ENCODE results near the gene GTSE1.
A peak's percentile ranks its signal among the peaks of the same experiment; 100 is the strongest.
"Not testable (repeated sequence)": the region's sequence is repeated elsewhere in the genome, so short reads cannot be mapped to it uniquely, and the experiment has no call there.

The GTSE1 gene

GRCh38 chr22:46295277-46295971 lies 1.2 kb upstream of the GTSE1 start:
- no peak for DNase-seq

- DNase-seq: peak; percentile 55
Observed at GRCh38 chr22:46297151-46297812, 612 bp downstream of the GTSE1 start.

GRCh38 chr22:46299101-46299500 lies 2.4 kb downstream of the GTSE1 start:
- no peak for DNase-seq

- no peak for DNase-seq
Observed at GRCh38 chr22:46300491-46300890, 3.8 kb downstream of the GTSE1 start.

- no peak for DNase-seq
Observed at GRCh38 chr22:46303347-46303965, 6.8 kb downstream of the GTSE1 start.

GRCh38 chr22:46308283-46308988 lies 11.8 kb downstream of the GTSE1 start:
- DNase-seq: no peak

- DNase-seq: no peak
Observed at GRCh38 chr22:46309526-46310085, 12.9 kb downstream of the GTSE1 start.

GRCh38 chr22:46312056-46312455 lies 15.4 kb downstream of the GTSE1 start:
- DNase-seq: no peak

- not testable (repeated sequence) for DNase-seq
Observed at GRCh38 chr22:46312848-46313247, 16.2 kb downstream of the GTSE1 start.

GRCh38 chr22:46315976-46316375 lies 19.3 kb downstream of the GTSE1 start:
- no peak for DNase-seq

GRCh38 chr22:46317646-46318045 lies 21.0 kb downstream of the GTSE1 start:
- no peak for DNase-seq

- DNase-seq: no peak
Observed at GRCh38 chr22:46318576-46318975, 21.9 kb downstream of the GTSE1 start.

GRCh38 chr22:46319319-46319718 lies 22.6 kb downstream of the GTSE1 start:
- DNase-seq: no peak

GRCh38 chr22:46320166-46320710 lies 23.6 kb downstream of the GTSE1 start:
- no peak for DNase-seq

GRCh38 chr22:46320716-46321386 lies 24.2 kb downstream of the GTSE1 start:
- DNase-seq: no peak

GRCh38 chr22:46322711-46323110 lies 26.0 kb downstream of the GTSE1 start:
- no peak for DNase-seq

- no peak for DNase-seq
Observed at GRCh38 chr22:46323162-46323561, 26.5 kb downstream of the GTSE1 start.

GRCh38 chr22:46326066-46326680 lies 29.5 kb downstream of the GTSE1 start:
- no peak for DNase-seq

GRCh38 chr22:46327691-46328465 lies 31.2 kb downstream of the GTSE1 start:
- DNase-seq: no peak

- no peak for DNase-seq
Observed at GRCh38 chr22:46328797-46329196, 32.1 kb downstream of the GTSE1 start.

- DNase-seq: no peak
Observed at GRCh38 chr22:46329616-46330015, 32.9 kb downstream of the GTSE1 start.

Measured in HCEC 1CT (cell line).